Measurements from ENCODE around the gene CHST11.
A peak's percentile ranks its signal among the peaks of the same experiment; 100 is the strongest.
"Not testable (repeated sequence)": the region's sequence is repeated elsewhere in the genome, so short reads cannot be mapped to it uniquely, and the experiment has no call there.

Gene CHST11

GRCh38 chr12:104564662-104565061 is 107.9 kb downstream of the CHST11 start:
- DNase-seq (ENCODE audit: low spot score): not testable (repeated sequence)

- no peak for DNase-seq (ENCODE audit: low spot score)
Observed at GRCh38 chr12:104565606-104566243, 109.0 kb downstream of the CHST11 start.

DNA sequence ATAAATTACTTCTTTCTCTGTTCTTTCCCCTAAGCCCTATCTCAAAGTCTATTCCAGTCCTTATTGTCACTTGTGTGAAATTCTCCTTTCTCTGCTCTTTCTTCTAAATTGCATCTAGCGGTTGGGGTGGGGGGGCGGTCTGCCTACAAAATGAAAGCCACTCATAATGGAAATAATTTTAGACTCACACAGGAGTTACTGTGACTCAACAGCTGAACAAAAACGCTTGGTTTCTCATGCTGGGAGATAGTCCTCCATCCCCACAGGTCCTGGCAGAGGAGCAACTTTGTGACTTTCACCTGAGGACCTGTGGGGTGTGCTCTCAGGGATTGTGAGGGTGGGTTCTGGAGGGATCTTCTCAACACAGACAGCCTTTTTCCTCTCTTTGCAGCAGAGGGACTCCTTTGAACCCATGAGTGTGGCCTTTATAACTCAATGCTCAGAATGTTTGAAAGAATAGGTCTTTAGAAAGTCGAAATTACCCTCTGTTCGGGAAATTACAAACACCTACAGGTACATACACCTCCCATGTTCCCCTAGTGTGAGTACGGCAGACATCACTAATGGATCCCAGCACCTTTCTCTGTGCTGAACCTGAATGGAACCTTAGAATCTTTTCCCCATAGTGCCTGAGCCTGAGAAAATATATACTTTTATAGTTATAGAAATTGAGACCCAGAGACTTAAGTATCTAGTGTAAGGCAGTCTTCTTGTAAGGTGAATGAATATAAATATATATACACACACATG is 109.7 kb downstream of the CHST11 start:
- DNase-seq (ENCODE audit: low spot score): no peak

GRCh38 chr12:104567832-104568486 is 111.2 kb downstream of the CHST11 start:
- no peak for DNase-seq (ENCODE audit: low spot score)

GRCh38 chr12:104568487-104568868 is 111.7 kb downstream of the CHST11 start:
- no peak for DNase-seq (ENCODE audit: low spot score)

GRCh38 chr12:104568935-104569334 is 112.2 kb downstream of the CHST11 start:
- no peak for DNase-seq (ENCODE audit: low spot score)

DNA sequence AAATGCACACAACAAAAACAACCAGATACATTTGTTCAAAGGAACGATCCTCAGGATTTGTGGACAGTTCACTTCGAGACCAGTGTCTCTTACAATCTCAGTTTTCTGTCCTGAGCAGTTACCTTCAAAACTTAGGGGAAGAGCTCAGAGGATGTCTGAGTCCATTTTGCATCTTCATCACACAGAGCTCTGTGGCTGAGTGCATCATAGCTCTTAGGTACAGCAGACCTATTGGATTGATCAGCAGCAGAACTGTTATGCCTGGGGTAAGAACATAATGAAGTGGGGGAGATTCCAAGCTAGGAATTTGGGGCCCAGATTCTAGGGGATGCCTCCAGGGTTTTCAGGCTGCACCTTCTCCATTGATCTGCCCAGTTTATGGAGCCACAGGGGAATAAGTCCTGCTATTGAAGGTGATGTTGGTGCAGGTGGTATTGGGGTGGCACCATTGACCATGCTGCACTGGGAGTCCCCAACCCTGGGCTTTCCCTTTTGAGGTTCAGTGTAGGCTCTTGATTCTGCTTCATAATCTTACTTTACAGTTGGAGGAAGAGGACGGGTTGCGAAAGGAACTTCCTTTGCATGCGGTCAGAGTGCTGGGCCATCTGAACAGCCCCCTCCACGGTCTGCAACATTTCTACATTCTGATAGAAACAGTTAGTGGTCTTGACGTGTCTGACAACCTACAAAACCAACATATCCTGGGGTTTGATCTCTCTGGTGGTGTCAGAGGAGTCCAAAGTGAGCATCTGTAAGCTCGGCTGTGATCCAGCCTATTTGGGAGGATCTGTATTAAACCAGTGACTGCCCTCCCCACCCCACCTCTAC is 112.8 kb downstream of the CHST11 start:
- DNase-seq (ENCODE audit: low spot score): no peak

- DNase-seq (ENCODE audit: low spot score): no peak
Observed at GRCh38 chr12:104570174-104570907, 113.6 kb downstream of the CHST11 start.

- DNase-seq (ENCODE audit: low spot score): no peak
Observed at GRCh38 chr12:104571328-104571727, 114.6 kb downstream of the CHST11 start.

DNA sequence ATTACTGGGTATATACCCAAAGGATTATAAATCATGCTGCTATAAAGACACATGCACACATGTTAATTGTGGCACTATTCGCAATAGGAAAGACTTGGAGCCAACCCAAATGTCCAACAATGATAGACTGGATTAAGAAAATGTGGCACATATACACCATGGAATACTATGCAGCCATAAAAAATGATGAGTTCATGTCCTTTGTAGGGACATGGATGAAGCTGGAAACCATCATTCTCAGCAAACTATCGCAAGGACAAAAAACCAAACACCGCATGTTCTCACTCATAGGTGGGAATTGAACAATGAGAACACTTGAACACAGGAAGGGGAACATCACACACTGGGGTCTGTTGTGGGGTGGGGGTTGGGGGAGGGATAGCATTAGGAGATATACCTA is 117.6 kb downstream of the CHST11 start:
- DNase-seq (ENCODE audit: low spot score): not testable (repeated sequence)

- peak; percentile 20 for DNase-seq (ENCODE audit: low spot score)
Observed at GRCh38 chr12:104574758-104575157, 118.0 kb downstream of the CHST11 start.

DNA sequence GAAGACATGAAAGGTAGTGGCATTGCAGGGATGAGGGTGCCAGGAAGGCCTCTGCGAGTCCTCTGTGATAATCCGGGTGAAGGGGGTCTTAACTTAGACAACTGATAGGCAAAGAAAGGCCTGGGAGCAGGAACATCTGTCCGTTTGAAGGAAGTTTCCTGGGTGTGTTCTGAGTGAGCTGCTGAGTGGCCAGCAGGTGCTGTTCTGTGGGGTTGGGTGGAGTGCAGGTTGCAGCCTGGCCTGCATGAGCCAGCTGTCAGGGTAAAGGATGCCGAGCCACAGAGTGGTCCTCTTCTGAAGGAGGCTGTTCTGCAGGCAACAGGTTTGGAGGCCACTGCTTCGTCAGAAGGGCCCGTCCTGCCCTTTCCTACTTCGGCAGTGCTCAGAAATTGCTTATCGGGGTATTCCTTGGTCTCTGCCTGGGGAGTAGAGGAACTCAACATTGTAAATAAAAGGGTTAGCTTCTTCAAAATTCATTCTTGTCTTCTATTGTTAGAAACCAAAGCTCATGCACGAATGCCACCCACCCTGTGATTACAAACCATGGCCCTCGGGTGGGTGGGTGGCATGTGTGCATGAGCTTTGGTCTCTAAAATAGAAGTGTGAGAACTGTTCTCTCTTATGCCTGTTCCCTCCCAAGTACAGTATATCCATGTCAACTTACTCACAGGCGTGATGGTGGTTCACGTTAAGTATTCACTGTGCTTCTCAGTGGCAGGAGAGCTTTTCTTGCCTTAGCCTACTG is 118.9 kb downstream of the CHST11 start:
- DNase-seq (ENCODE audit: low spot score): no peak

GRCh38 chr12:104576187-104576778 is 119.5 kb downstream of the CHST11 start:
- no peak for DNase-seq (ENCODE audit: low spot score)

GRCh38 chr12:104576980-104577580 is 120.3 kb downstream of the CHST11 start:
- DNase-seq (ENCODE audit: low spot score): no peak

GRCh38 chr12:104577581-104577981 is 120.8 kb downstream of the CHST11 start:
- no peak for DNase-seq (ENCODE audit: low spot score)

DNA sequence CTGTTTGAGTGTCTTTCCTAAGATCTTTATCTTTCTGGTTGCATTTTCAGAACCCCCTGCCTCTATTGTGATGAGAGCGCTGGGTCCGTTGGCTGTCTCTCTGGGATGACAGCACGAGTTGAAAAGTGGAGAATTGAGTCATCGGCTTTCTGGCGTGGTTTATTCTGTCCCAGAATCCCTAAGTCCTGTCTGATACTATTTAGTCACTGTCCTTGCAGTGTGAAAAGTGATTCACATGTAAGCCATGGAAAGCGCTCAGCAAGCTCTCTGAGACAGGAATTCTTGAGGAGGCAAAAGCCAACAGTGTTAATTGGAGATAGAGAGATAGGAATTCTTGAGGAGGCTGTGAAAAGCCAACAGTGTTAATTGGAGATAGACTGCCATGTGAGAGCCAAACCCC is 121.7 kb downstream of the CHST11 start:
- DNase-seq (ENCODE audit: low spot score): peak; percentile 43

GRCh38 chr12:104579718-104580495 is 123.2 kb downstream of the CHST11 start:
- no peak for DNase-seq (ENCODE audit: low spot score)

DNA sequence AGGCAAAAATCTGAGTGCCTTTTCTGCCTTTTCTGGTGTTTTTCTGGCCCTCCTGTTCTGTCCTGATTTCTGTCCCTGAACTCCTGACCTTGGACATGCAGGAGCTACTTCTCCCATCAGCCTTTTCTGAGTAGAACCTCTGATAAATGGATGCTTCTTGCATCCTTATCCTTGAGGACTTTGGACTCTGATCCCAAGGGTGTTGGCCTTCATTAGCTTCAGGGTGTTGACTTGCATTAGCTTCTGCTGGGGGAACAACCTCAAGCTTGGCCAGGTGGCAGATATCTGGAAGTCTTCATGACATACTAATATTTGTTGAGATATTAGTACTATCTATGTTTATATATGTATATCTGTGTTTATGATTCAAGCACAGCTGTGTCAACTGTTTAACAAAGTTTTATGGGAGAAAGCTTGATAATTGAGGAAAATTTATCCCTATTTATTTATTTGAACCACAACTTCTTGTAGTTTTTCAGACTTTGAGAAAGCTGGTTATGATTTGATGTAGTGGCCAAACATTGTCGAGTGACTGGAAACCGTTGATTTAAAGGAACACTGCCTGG is 124.3 kb downstream of the CHST11 start:
- no peak for DNase-seq (ENCODE audit: low spot score)

- no peak for DNase-seq (ENCODE audit: low spot score)
Observed at GRCh38 chr12:104582739-104583138, 126.0 kb downstream of the CHST11 start.
